Astrocyte of the cerebellum (primary cell): ENCODE results near the gene OSBPL8.

Experiments
- DNase-seq: peaks from one replicate; pipeline ENCODE4 v3.0.0-alpha.2; 2011; ENCODE audit warnings: low read depth
- H3K4me3 ChIP-seq: 2 replicates; pipeline ENCODE4 v1.5.1; 2011; ENCODE audit warnings: mild to moderate bottlenecking, low read depth, low read length, moderate library complexity
- in situ Hi-C: cut with HindIII; loops from 2 replicates; pipeline ENCODE4 v1.10.0; 2017; ENCODE audit warnings: low sequenced_read_pairs
- TF ChIP-seq, protein P1 (sequence below): IDR thresholded peaks from 2 replicates; pipeline ENCODE4 v1.5.1; 2012; ENCODE audit warnings: low read length, low read depth, moderate library complexity, mild to moderate bottlenecking; ENCODE audit errors: missing control alignments

OSBPL8 gene

DNA sequence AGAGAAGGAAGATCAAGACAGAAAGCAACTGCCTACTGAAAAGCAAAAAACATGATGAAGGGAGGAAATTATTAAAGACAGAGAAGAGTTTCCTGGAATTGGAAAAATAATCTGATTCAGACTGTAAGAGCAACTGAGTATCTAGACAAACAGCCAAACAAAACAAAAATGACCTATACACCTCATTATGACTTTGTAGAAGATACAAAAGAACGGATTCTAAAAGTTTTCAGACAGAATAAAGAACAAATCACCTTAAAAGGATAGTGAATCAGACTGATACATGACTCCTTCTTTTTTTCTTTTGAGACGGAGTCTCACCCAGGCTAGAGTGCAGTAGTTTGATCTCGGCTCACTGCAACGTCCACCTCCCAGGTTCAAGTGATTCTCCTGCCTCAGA lies 10.4 kb downstream of the OSBPL8 start:
- no peak for DNase-seq
- in situ Hi-C loops, result no loop called here
- TF ChIP-seq, protein P1, sequence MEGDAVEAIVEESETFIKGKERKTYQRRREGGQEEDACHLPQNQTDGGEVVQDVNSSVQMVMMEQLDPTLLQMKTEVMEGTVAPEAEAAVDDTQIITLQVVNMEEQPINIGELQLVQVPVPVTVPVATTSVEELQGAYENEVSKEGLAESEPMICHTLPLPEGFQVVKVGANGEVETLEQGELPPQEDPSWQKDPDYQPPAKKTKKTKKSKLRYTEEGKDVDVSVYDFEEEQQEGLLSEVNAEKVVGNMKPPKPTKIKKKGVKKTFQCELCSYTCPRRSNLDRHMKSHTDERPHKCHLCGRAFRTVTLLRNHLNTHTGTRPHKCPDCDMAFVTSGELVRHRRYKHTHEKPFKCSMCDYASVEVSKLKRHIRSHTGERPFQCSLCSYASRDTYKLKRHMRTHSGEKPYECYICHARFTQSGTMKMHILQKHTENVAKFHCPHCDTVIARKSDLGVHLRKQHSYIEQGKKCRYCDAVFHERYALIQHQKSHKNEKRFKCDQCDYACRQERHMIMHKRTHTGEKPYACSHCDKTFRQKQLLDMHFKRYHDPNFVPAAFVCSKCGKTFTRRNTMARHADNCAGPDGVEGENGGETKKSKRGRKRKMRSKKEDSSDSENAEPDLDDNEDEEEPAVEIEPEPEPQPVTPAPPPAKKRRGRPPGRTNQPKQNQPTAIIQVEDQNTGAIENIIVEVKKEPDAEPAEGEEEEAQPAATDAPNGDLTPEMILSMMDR, result no peak
- H3K4me3 ChIP-seq, result no peak overlapping the region

DNA sequence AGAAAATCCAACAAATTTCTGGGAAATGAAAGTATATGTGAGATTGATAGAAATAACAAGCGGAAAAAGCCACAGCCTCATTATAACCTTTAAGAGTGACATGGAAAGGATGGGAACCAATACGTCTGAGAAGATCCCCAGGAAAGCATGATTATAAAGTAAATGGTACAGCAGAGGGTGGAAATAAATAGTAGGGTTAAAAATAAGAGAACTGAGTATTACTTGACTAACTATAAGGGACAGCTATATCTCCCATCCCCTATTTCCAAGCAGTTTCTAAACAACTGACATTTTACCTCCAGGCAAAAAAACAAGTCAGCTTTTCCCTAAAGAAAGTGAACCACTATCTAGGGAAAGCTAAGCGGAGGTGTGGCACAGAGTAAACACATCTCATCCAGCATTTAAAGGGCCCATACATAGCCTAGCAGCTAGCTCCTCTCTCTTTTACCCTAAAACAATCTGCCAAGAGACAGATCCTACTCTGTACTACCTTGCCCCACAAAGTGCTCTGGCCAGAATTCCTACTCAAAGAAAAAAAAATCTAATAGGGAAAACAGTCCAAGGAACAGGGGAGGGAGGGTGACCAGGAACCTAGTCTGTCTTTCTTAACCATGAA lies 11.2 kb downstream of the OSBPL8 start:
- no peak for DNase-seq
- H3K4me3 ChIP-seq, result no peak overlapping the region
- TF ChIP-seq, protein P1, result no peak
- in situ Hi-C loops, result no loop called here

DNA sequence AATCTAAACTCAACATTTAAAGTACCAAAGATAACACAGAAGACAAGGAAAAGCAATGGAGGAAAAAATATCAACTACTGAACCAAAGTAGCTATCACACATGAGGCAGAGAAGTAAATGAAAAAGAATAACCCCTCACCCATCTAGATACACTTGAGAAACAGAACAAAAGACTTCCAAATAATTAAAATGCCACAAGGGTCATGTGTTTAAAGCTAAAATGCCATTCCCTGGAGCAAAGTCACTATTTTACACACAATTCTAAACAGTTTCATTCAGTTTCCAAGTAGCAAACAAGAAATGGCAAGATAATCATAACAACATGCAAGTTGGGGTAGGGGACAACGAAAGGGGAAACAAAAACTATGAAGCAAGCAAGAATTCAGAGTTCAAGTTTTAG lies 12.0 kb downstream of the OSBPL8 start:
- DNase-seq, result no peak
- in situ Hi-C loops, result no loop called here
- TF ChIP-seq, protein P1, result no peak
- no peak overlapping the region for H3K4me3 ChIP-seq

DNA sequence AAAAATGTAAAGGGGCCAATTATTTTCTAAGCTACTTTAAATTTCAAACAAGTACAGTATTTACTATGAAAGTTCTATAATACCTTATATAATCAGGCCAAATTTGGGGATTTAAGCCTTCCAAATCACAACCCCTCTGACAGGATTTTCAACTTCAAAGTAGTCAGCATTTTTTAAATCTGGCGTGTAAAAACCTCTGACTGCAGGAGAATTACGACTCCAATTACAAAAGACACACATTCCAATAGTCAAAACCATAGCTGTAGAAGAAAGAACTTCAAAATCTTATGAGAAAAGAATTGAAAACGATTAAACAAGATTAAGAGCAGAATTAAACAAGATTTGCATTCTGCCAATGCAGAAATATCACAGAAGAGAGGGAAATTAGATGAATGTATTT lies 12.7 kb downstream of the OSBPL8 start:
- DNase-seq, result no peak
- in situ Hi-C loops, result no loop called here
- H3K4me3 ChIP-seq, result no peak overlapping the region
- TF ChIP-seq, protein P1, result no peak

DNA sequence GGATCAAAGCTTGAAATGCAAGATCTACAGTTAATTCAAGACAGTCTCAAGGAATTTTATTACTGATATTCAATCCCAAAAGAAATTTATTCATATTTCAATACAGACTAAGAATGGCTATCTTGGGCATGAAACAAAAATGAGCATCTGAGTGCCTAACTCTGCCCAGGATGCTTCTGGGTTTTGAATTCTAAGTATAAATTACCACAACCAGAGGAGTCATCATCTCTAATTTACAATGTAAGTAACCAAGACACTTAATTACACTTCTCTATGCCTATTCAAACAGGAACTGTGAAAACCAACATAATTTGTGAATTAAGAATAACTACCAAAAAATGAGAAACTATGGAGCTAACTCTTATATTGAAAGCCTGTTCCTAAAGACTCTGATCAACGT lies 14.1 kb downstream of the OSBPL8 start:
- TF ChIP-seq, protein P1, result no peak
- no peak for DNase-seq
- in situ Hi-C loops, result no loop called here
- H3K4me3 ChIP-seq, result no peak overlapping the region

DNA sequence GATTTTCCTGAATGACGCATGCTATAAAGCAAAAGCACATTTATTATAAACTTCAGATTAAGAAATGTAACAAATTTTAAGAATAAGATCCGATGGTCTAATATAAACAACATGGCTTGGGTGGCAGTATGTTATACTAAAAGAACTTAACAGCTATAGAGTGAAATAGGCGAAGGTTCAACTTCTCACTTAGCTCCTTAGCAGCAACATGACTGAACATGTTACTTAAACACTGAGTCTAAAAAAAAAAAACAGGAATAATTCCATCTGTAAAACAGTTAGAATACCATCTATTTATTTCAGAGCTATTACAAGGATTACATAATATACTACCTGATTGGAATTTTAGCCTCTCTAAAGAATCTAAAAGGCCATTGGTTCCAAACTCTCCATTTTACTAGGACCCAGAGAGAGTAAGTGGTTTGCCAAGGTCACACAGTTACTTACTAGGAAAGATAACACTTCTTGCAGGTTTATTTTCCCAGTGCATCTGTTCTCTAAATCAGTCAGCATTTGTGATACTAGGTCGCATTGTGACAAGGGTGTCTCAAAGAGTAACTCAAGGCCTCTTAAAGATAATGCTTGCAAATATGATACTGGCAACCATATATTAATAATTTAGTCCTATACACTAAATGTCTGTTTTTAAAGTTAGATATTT lies 14.8 kb downstream of the OSBPL8 start:
- no peak overlapping the region for H3K4me3 ChIP-seq
- in situ Hi-C loops, result no loop called here
- DNase-seq, result no peak
- TF ChIP-seq, protein P1, result no peak
